ENCODE data around the gene METTL13. TPM values are rescaled to one million over a fixed set of nuclear protein-coding genes. Genes with fewer than 3 reads are reported as not detected.

Gene METTL13
- total RNA-seq, 1 experiment from 2014 or later, result 64.5 TPM

GRCh38 chr1:171753685-171754352 is 27.6 kb upstream of the METTL13 start:
- WGBS (ENCODE audit: extremely low coverage, insufficient read length, low lambda C conversion rate), result no CpG with 5 or more reads among the region's 4 CpGs
- no peak overlapping the region for H3K18ac ChIP-seq (ENCODE audit: insufficient read length, low read depth, low read length)

More at GRCh38 chr1:171753685-171754352, 27.6 kb upstream of the METTL13 start:
- Mint-ChIP-seq H3K4me3 (no peak overlapping the region), H3K9me3 (peaks cover 9 to 20% of the 10 kb centered on the region in 2 experiments), H3K36me3 (ENCODE audit: insufficient read depth in 1 of 3, low read depth in 3 of 3) (peaks cover 0 to 13% (median 10%) of the 10 kb centered on the region in 3 experiments; a peak in 5 of 7 replicates), H3K27ac (peak overlapping the region in 2 of 3 experiments; percentile 49 to 72; a peak in 3 of 7 replicates), H3K4me1 (peaks cover 13 to 14% of the 10 kb centered on the region in 2 experiments), H3K27me3 (ENCODE audit: low read depth) (no peaks in the 10 kb centered on the region; the same call in 1 of the 2 replicates)
- no peak overlapping the region for H3K4ac ChIP-seq (ENCODE audit: low read depth, low read length)
- no peak for DNase-seq
- no peak for TF ChIP-seq CTCF (conservative IDR thresholded peaks at IDR 0.05)
- peaks cover 12% of the 10 kb centered on the region; the same call in 1 of the 2 replicates for H3K4me1 ChIP-seq (ENCODE audit: insufficient read depth, low read length)
- no peak overlapping the region for H2BK12ac ChIP-seq (ENCODE audit: insufficient read length, low read depth, low read length)
- H3K4me2 ChIP-seq (ENCODE audit: insufficient read depth, insufficient read length, low read length), result no peak overlapping the region
- no peak overlapping the region for H2BK20ac ChIP-seq (ENCODE audit: low read depth, low read length, poor library complexity, severe bottlenecking)
- H4K8ac ChIP-seq (replicated peaks; ENCODE audit: insufficient read length, low read depth, low read length), result no peak overlapping the region
- no peak overlapping the region for H3K14ac ChIP-seq (ENCODE audit: insufficient read depth, low read length)
- H2BK5ac ChIP-seq (ENCODE audit: insufficient read length, low read length), result no peak overlapping the region
- no peak overlapping the region for H3K9ac ChIP-seq (ENCODE audit: extremely low read depth, insufficient read length, low read length)
- no peak overlapping the region for H2AFZ ChIP-seq (ENCODE audit: low read length)
- no peak overlapping the region for H3T11ph ChIP-seq (ENCODE audit: low read length)
- no peak overlapping the region for H4K91ac ChIP-seq (ENCODE audit: insufficient read length, low read depth, low read length)
- H2BK15ac ChIP-seq (ENCODE audit: low read depth, low read length), result no peak overlapping the region
- peak overlapping the region; percentile 27 for H3K27ac ChIP-seq (ENCODE audit: insufficient read length, low read depth, low read length)
- H3K79me1 ChIP-seq (ENCODE audit: insufficient read depth, low read depth, low read length, poor library complexity, severe bottlenecking), result no peaks in the 10 kb centered on the region
- no peaks in the 10 kb centered on the region for H3K79me2 ChIP-seq (ENCODE audit: insufficient read depth, low read length)
- H2AK5ac ChIP-seq (ENCODE audit: insufficient read length, low read length), result no peak overlapping the region
- H3K27me3 ChIP-seq (ENCODE audit: insufficient read depth, low read length), result no peaks in the 10 kb centered on the region
- no peak overlapping the region for H3K56ac ChIP-seq (ENCODE audit: insufficient read length, low read depth, low read length)
- no peaks in the 10 kb centered on the region for H4K20me1 ChIP-seq (ENCODE audit: control insufficient read depth, insufficient read depth, insufficient read length)
- H3K9me3 ChIP-seq (ENCODE audit: control insufficient read depth, low read depth, low read length), result no peaks in the 10 kb centered on the region
- H4K5ac ChIP-seq (ENCODE audit: insufficient read length, low read depth, low read length), result no peak overlapping the region
- H2BK120ac ChIP-seq (ENCODE audit: low read depth, low read length, poor library complexity, severe bottlenecking), result no peak overlapping the region
- no peaks in the 10 kb centered on the region for H3K23me2 ChIP-seq (ENCODE audit: insufficient read length, low read depth, low read length, poor library complexity, severe bottlenecking)
- H3K23ac ChIP-seq (ENCODE audit: insufficient read length, low read depth, low read length), result no peak overlapping the region
